NAMALWA (cell line): ENCODE results near the gene SRL.
"Not testable (repeated sequence)": the region's sequence is repeated elsewhere in the genome, so short reads cannot be mapped to it uniquely, and the experiment has no call there.

Experiments
- DNase-seq: peaks from one replicate; pipeline ENCODE4 v3.0.0-alpha.2; 2015; ENCODE audit warnings: low spot score

Gene SRL

GRCh38 chr16:4226251-4227039 is 15.4 kb downstream of the SRL start:
- no peak for DNase-seq

GRCh38 chr16:4225075-4225474 is 16.8 kb downstream of the SRL start:
- no peak for DNase-seq

GRCh38 chr16:4220358-4220757 is 21.5 kb downstream of the SRL start:
- no peak for DNase-seq

- DNase-seq: no peak
These were observed 23.7 kb downstream of the SRL start for GRCh38 chr16:4218202-4218601.

- DNase-seq: no peak
These were observed 24.4 kb downstream of the SRL start for GRCh38 chr16:4217204-4218131.

- no peak for DNase-seq
These were observed 25.3 kb downstream of the SRL start for GRCh38 chr16:4216596-4216995.

- DNase-seq: no peak
These were observed 26.8 kb downstream of the SRL start for GRCh38 chr16:4215106-4215505.

- DNase-seq: no peak
These were observed 27.7 kb downstream of the SRL start for GRCh38 chr16:4214215-4214621.

- no peak for DNase-seq
These were observed 28.1 kb downstream of the SRL start for GRCh38 chr16:4213737-4214136.

- DNase-seq: no peak
These were observed 29.0 kb downstream of the SRL start for GRCh38 chr16:4212934-4213296.

- no peak for DNase-seq
These were observed 29.5 kb downstream of the SRL start for GRCh38 chr16:4212211-4212933.

GRCh38 chr16:4211445-4212210 is 30.3 kb downstream of the SRL start:
- not testable (repeated sequence) for DNase-seq

GRCh38 chr16:4209666-4210065 is 32.2 kb downstream of the SRL start:
- DNase-seq: no peak

GRCh38 chr16:4208341-4208751 is 33.5 kb downstream of the SRL start:
- DNase-seq: no peak

- no peak for DNase-seq
These were observed 34.1 kb downstream of the SRL start for GRCh38 chr16:4207683-4208340.

GRCh38 chr16:4207229-4207628 is 34.7 kb downstream of the SRL start:
- no peak for DNase-seq

- DNase-seq: no peak
These were observed 35.2 kb downstream of the SRL start for GRCh38 chr16:4206680-4207079.

GRCh38 chr16:4205971-4206370 is 35.9 kb downstream of the SRL start:
- DNase-seq: no peak

- DNase-seq: no peak
These were observed 37.4 kb downstream of the SRL start for GRCh38 chr16:4204521-4204920.

GRCh38 chr16:4203748-4204147 is 38.1 kb downstream of the SRL start:
- no peak for DNase-seq
